Activated T-cell treated with anti-CD3 and anti-CD28 coated beads, Interleukin-2, amount 50 U/mL, for 72 hours (primary cell): ENCODE data around the gene HTR7. TPM values are rescaled to one million over a fixed set of nuclear protein-coding genes. Genes with fewer than 3 reads are reported as not detected.
A peak's percentile ranks its signal among the peaks of the same experiment; 100 is the strongest.
"Not testable (repeated sequence)": the region's sequence is repeated elsewhere in the genome, so short reads cannot be mapped to it uniquely, and the experiment has no call there.

Source experiments
- ATAC-seq, 2 donors: fragments of 150-1000 bp; cut with Tn5 transposase; replicated peaks in 1 of 2; 2 replicates each; pipeline ENCODE4 v1.10.0; 2021; ENCODE audit warnings: moderate library complexity in 2 of 2, mild to moderate bottlenecking in 1 of 2
- DNase-seq, 2 donors: peaks; one replicate each; pipeline ENCODE4 v3.0.0; 2021 to 2022; ENCODE audit warnings: mixed read lengths in 1 of 2
- H3K27ac Mint-ChIP-seq: one replicate; pipeline ENCODE4 v1.8.0; 2022; ENCODE audit warnings: mild to moderate bottlenecking, moderate library complexity, mixed read lengths
- H3K27me3 Mint-ChIP-seq: one replicate; pipeline ENCODE4 v1.8.0; 2022; ENCODE audit warnings: low read depth, mixed read lengths
- H3K36me3 Mint-ChIP-seq, 2 donors: one replicate each; pipeline ENCODE4 v1.8.0; 2022; ENCODE audit warnings: mixed read lengths in 2 of 2, mild to moderate bottlenecking in 1 of 2; ENCODE audit not compliant: insufficient read depth in 2 of 2
- H3K4me1 Mint-ChIP-seq: one replicate; pipeline ENCODE4 v1.8.0; 2022; ENCODE audit warnings: low read depth, mixed read lengths
- H3K4me3 Mint-ChIP-seq, 2 donors: one replicate each; pipeline ENCODE4 v1.8.0; 2022; ENCODE audit warnings: mild to moderate bottlenecking in 2 of 2, mixed read lengths in 2 of 2, moderate library complexity in 2 of 2
- H3K9me3 Mint-ChIP-seq, 2 donors: one replicate each; pipeline ENCODE4 v1.8.0; 2022; ENCODE audit warnings: mixed read lengths in 2 of 2
- total RNA-seq, 2 donors: library from RNA; stranded (reverse); gene quantifications; one replicate each; pipeline ENCODE4 v1.2.3, GENCODE V29; 2022

The HTR7 gene
- total RNA-seq: under 1 TPM; 0.09 to 0.10 TPM

DNA sequence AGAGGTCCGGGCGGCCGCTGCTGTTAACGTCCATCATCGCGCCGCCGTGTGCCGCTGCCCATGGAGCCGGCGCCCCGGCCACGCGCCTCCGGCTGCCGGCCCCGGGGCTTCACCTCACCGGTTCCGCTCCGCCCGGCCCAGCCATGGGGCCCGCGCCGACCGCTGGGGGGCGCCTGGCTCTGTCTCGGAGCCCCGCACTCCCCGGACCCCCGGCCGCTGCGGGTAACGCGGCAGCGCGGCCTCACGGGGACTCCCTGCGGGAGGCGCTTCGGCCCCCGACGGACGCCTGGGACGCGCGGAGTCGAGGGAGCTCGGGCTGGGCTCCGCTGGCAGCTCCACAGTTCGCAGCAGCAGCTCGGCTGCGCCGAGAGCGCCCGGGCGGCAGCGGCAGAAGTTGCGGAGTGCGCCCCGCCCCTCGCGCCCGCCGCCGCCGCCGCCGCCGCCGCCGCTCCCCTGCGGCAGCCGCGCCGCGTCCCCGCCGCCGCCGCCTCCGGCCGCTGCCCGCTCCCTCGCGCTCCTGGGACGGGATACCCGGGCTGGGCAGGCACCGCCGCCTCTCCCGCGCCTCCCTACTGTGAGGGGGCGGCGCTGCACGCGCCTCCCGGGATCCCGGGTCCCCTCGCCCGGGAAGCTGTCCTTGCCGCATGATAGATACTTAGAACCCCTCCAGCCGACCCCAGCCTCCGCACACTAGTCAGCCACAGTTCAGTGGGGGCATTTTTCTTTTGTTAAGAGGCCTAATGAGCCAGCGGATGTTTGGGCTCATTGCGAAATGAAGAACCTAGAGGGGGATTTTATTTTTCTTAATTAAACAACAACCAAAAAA, at the start of gene HTR7:
TSS of gene HTR7 (minus strand) at position 405 of the 826 bp plus-strand sequence. CDS start at position 37, 368 bp downstream.
- peak; percentile 92 for ATAC-seq
- Mint-ChIP-seq H3K27me3 (peaks cover 78% of the 10 kb centered on the region), H3K4me1 (peaks cover 11% of the 10 kb centered on the region), H3K36me3 (peaks cover 0 to 3% of the 10 kb centered on the region in 2 donors), H3K27ac (no peak within 1 kb of the TSS), H3K9me3 (no peaks in the 10 kb centered on the region), H3K4me3 (peak within 1 kb of the TSS; percentile 93)
- DNase-seq: peak; percentile 75 to 82

DNA sequence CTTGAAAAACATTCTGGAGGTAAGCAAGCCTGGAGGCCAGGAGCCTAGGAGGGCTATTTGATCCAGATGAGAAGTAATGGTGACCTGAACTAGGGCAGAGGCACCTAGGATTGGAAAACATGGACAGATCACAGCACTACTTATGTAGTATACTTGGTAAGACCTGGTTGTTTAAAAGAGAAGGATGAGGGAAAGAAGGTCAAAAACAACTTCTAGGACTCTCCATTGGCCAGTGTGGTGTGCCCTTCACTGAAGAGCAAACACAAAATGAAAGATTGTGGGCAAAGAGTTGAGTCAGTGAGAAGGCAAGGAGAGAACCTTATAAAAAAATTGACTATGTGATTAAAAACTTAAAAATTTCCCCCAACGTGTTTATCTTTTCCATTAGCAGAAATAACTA, 48.8 kb upstream of the HTR7 start:
- Mint-ChIP-seq H3K4me1 (peaks cover 18% of the 10 kb centered on the region), H3K27me3 (no peaks in the 10 kb centered on the region)
- peak; percentile 5 to 12 for DNase-seq

GRCh38 chr10:90905925-90906324, 48.1 kb upstream of the HTR7 start:
- ATAC-seq: peak; percentile 70 to 77
- Mint-ChIP-seq H3K27me3 (no peaks in the 10 kb centered on the region), H3K27ac (peak overlapping the region; percentile 90), H3K36me3 (peaks cover 5 to 8% of the 10 kb centered on the region in 2 donors), H3K4me1 (peaks cover 18% of the 10 kb centered on the region), H3K9me3 (peaks cover 2% of the 10 kb centered on the region in 2 donors), H3K4me3 (peak overlapping the region; percentile 31 to 68)
- no peak for DNase-seq

More for the DNA sequence above, 48.8 kb upstream of the HTR7 start:
- Mint-ChIP-seq H3K27ac (peak overlapping the region; percentile 90), H3K36me3 (peaks cover 5 to 6% of the 10 kb centered on the region in 2 donors), H3K4me3 (peak overlapping the region; percentile 31 to 68), H3K9me3 (peaks cover 2% of the 10 kb centered on the region in 2 donors)
- ATAC-seq: peak; percentile 68 to 81

DNA sequence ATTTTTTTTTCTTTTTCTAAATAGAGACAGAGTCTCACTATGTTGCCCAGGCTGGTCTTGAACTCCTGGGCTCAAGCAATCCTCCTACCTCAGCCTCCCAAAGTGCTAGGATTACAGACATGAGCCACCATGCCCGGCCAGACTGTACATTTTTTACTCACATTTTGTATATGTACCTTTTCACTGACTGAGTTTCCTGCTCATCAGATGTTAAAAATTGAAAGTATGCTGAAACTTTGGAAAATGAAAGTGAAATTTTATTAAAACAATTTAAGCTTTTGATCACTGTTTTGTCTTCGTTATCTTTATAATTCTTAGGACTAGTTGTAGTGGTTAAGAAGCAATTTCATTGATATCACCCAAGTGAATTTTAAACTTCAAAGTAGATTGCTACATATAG, 39.1 kb upstream of the HTR7 start:
- not testable (repeated sequence) for H3K4me3 Mint-ChIP-seq, H3K27me3 Mint-ChIP-seq, DNase-seq, ATAC-seq, H3K4me1 Mint-ChIP-seq, H3K9me3 Mint-ChIP-seq
- Mint-ChIP-seq H3K27ac (peak overlapping the region; percentile 55), H3K36me3 (peaks cover 10 to 32% of the 10 kb centered on the region in 2 donors)

DNA sequence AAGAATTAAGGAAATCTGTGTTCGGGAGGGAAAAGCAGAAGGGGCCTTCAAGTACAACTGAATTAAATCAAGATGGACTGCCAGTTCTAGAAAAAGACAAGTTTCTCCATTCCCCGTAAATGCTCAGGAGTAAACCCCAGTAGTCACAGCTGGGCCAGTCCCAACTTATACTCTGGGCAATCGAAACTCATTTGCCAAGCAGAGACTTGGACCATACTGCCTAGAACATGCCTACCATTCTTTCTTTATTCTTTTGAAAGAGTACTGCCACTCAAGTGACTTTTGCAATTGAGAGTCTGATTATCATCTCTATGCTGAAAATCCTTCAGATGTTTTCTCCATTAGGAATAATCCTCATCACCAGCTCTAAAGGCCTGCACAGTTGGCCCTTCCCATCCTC, 35.4 kb upstream of the HTR7 start:
- H3K27me3 Mint-ChIP-seq: no peaks in the 10 kb centered on the region
- H3K4me3 Mint-ChIP-seq: no peak overlapping the region
- H3K4me1 Mint-ChIP-seq: peaks cover 8% of the 10 kb centered on the region
- H3K36me3 Mint-ChIP-seq: peaks cover 17 to 47% of the 10 kb centered on the region in 2 donors
- no peak for ATAC-seq
- no peak overlapping the region for H3K27ac Mint-ChIP-seq
- H3K9me3 Mint-ChIP-seq: no peaks in the 10 kb centered on the region
- DNase-seq: no peak

DNA sequence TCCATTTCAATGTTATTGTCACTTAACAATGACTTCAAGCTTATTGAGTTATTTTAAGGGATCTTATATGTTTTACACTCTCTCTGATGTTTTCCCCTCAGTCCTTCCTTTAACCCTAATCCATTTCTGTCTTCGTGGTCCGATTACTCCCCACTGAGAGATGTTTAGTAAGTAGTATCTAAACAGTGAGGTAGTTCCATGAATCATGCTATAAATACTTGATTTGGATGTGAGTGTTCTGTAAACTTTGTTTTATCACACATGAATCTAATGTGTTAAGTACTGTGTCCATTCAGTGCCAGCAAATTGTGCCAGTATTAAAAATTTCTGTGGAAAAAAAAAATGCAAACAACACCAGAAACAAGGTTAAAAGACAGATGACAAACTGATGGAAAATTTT, 32.5 kb upstream of the HTR7 start:
- ATAC-seq (no peak), DNase-seq (no peak)
- no peaks in the 10 kb centered on the region for H3K9me3 Mint-ChIP-seq
- H3K4me1 Mint-ChIP-seq: no peaks in the 10 kb centered on the region
- peak overlapping the region; percentile 71 for H3K27ac Mint-ChIP-seq
- peaks cover 22 to 53% of the 10 kb centered on the region in 2 donors for H3K36me3 Mint-ChIP-seq
- H3K27me3 Mint-ChIP-seq: no peaks in the 10 kb centered on the region
- H3K4me3 Mint-ChIP-seq: no peak overlapping the region

DNA sequence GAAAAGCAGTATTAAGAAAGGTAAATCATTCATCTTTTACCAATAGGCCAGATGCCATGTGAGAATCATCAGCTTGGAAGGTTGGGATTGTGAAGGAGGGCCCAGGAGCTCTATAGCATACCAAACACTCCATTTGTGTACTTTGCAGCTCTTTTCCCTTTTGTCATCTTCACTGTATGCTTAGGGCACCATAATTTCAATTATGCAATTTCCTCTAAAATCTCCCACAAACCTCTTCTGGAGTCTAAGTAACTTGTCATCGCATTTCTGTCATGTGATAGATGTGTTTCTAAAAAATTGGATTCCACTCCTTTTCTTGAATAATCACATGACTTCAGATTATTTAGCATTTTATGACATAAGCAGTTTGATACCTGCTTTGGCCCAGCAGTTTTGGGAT, 31.8 kb upstream of the HTR7 start:
- H3K27ac Mint-ChIP-seq: no peak overlapping the region
- no peak overlapping the region for H3K4me3 Mint-ChIP-seq
- peaks cover 21 to 56% of the 10 kb centered on the region in 2 donors for H3K36me3 Mint-ChIP-seq
- H3K4me1 Mint-ChIP-seq: no peaks in the 10 kb centered on the region
- no peaks in the 10 kb centered on the region for H3K27me3 Mint-ChIP-seq
- no peak for DNase-seq
- no peak for ATAC-seq
- no peaks in the 10 kb centered on the region for H3K9me3 Mint-ChIP-seq

GRCh38 chr10:90888387-90888786, 30.5 kb upstream of the HTR7 start:
- H3K27ac Mint-ChIP-seq: no peak overlapping the region
- H3K4me3 Mint-ChIP-seq: no peak overlapping the region
- ATAC-seq (no peak), DNase-seq (no peak)
- peaks cover 15 to 55% of the 10 kb centered on the region in 2 donors for H3K36me3 Mint-ChIP-seq
- no peaks in the 10 kb centered on the region for H3K9me3 Mint-ChIP-seq
- H3K4me1 Mint-ChIP-seq: no peaks in the 10 kb centered on the region
- H3K27me3 Mint-ChIP-seq: no peaks in the 10 kb centered on the region

DNA sequence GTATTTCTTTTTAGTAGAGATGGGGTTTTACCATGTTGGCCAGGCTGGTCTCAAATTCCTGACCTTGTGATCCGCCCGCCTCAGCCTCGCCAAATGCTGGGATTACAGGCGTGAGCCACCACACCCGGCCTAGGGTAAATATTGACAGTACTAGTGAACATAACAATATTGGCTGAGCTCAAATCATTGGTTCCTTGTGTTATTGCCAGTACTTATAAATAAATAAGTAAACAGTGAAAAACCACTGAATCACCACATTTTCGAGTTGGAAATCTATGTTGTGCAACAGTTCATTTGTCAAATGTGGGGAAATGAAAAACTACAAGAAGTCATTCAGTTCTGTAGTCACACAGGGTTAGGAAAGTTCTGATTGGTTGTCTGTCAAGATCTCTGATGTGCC, 29.7 kb upstream of the HTR7 start:
- no peak overlapping the region for H3K4me3 Mint-ChIP-seq
- no peak overlapping the region for H3K27ac Mint-ChIP-seq
- ATAC-seq (no peak), DNase-seq (no peak)
- peaks cover 15 to 51% of the 10 kb centered on the region in 2 donors for H3K36me3 Mint-ChIP-seq
- no peaks in the 10 kb centered on the region for H3K4me1 Mint-ChIP-seq
- H3K27me3 Mint-ChIP-seq: no peaks in the 10 kb centered on the region
- H3K9me3 Mint-ChIP-seq: no peaks in the 10 kb centered on the region

GRCh38 chr10:90885176-90885575, 27.3 kb upstream of the HTR7 start:
- H3K36me3 Mint-ChIP-seq: peaks cover 10 to 43% of the 10 kb centered on the region in 2 donors
- no peaks in the 10 kb centered on the region for H3K27me3 Mint-ChIP-seq
- H3K27ac Mint-ChIP-seq: no peak overlapping the region
- DNase-seq: no peak
- no peaks in the 10 kb centered on the region for H3K9me3 Mint-ChIP-seq
- no peaks in the 10 kb centered on the region for H3K4me1 Mint-ChIP-seq
- H3K4me3 Mint-ChIP-seq: no peak overlapping the region
- no peak for ATAC-seq

DNA sequence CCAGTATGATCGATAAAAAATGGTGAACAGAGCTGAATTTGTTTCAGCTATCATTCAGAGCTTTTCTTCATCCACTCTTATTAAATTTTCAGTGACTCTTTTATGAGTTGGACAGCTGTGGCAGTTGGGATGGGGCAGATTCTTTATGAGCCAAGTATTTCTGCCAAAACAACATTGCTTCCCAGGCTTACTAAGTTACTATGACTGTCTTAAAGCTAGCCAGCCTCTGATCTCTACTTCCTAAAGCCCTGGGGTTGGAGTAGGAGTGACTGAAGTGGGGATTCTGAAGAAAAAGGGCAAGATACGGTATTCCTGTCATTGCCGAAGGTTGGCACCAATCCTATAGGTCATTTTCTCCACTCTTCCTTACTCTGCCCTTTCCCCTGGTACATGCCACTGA, 26.6 kb upstream of the HTR7 start:
- no peaks in the 10 kb centered on the region for H3K27me3 Mint-ChIP-seq
- H3K36me3 Mint-ChIP-seq: peaks cover 10 to 45% of the 10 kb centered on the region in 2 donors
- no peak for ATAC-seq
- DNase-seq: no peak
- H3K27ac Mint-ChIP-seq: no peak overlapping the region
- peaks cover 7% of the 10 kb centered on the region for H3K4me1 Mint-ChIP-seq
- no peaks in the 10 kb centered on the region for H3K9me3 Mint-ChIP-seq
- no peak overlapping the region for H3K4me3 Mint-ChIP-seq

DNA sequence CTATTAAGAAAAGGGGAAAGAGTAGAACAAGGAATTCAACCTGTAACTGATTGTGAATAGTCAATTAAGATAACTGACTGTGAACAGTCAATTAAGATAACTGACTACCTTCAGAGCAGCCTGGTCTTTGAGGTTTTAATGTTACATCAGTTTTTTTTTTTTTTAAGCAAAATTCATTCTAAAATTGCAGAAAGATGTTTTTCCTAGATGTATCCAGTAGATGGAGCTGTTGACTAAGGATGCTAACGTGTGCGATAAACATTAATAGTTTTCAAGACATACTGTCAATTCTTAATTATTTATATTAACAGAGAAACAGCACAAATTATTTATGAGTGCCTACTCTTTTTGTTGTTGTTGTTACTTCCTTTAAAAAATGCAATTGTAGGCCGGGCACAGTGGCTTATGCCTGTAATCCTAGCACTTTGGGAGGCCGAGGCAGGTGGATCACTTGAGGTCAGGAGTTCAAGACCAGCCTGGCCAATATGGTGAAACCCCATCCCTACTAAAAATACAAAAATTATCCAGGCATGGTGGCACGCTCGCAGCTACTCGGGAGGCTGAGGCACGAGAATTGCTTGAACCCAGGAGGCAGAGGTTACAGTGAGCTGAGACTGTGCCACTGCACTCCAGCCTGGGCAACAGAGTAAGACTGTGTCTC, 22.4 kb upstream of the HTR7 start:
- peak overlapping the region; percentile 91 for H3K27ac Mint-ChIP-seq
- H3K36me3 Mint-ChIP-seq: peaks cover 12 to 42% of the 10 kb centered on the region in 2 donors

DNA sequence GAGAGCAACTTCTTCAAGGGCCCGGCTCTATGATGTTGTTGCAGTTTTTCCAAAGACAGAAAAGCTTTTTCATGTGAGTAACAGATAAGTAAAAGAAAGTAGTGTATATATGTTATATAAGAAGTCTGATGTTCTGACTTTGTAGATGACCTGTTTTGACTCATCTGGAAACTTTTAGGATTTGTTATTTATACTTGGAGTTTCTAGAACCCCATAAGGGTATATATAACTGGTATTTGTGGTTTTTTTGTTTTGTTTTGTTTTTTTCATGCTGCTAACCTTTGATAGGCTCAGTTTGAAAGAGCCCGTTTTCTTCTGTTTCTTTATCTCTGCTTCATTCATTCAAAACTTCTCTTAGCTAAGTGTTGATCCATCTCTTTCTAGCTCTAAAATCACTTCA, 21.2 kb upstream of the HTR7 start:
- Mint-ChIP-seq H3K27ac (peak overlapping the region; percentile 91), H3K9me3 (no peaks in the 10 kb centered on the region), H3K27me3 (no peaks in the 10 kb centered on the region), H3K4me1 (peaks cover 23% of the 10 kb centered on the region), H3K36me3 (peaks cover 12 to 34% of the 10 kb centered on the region in 2 donors), H3K4me3 (no peak overlapping the region)
- no peak for DNase-seq
- ATAC-seq: peak; percentile 56 to 80

More for the DNA sequence above, 22.4 kb upstream of the HTR7 start:
- H3K27me3 Mint-ChIP-seq, DNase-seq, H3K9me3 Mint-ChIP-seq: not testable (repeated sequence)
- ATAC-seq: peak; percentile 34 to 65
- H3K4me1 Mint-ChIP-seq: peaks cover 19% of the 10 kb centered on the region
- peak overlapping the region in 1 of 2 donors; percentile 47 for H3K4me3 Mint-ChIP-seq
